IMR-90 (cell line): ENCODE measurements around the gene SMIM44. TPM values are rescaled to one million over a fixed set of nuclear protein-coding genes. Genes with fewer than 3 reads are reported as not detected.
A peak's percentile ranks its signal among the peaks of the same experiment; 100 is the strongest.

Source experiments
- ATAC-seq: fragments of 200-7000 bp; cut with Tn5 transposase; 2 replicates; pipeline ENCODE4 v1.9.1; 2020; ENCODE audit warnings: low read depth, mild to moderate bottlenecking, moderate library complexity
- BruUV-seq: library from RNA; stranded (reverse); fragments of 400-500 nt; replicated peaks from 2 replicates; lab custom pipeline; 2021; lab: Mats Ljungman, UMichigan
- CTCF ChIA-PET: fragments of 300-600 bp; formaldehyde crosslinking; extraction: SDS; loops from one replicate; lab custom pipeline; 2021; ENCODE audit warnings: antibody characterized with exemption; lab: Yijun Ruan, JAX
- POLR2A ChIA-PET: fragments of 300-600 bp; sonication (Branson Sonifier 250); formaldehyde crosslinking; loops from one replicate; lab custom pipeline; 2022; ENCODE audit warnings: antibody characterized with exemption; ENCODE audit not compliant: unreplicated experiment; lab: Charles Lee
- DNase-seq: peaks from one replicate; pipeline ENCODE4 v3.0.0; 2013
- H2AFZ ChIP-seq: replicated peaks from 2 replicates; pipeline ENCODE3; 2013; ENCODE audit warnings: low read length, mild to moderate bottlenecking; ENCODE audit not compliant: poor library complexity
- H2AK5ac ChIP-seq: 2 replicates; pipeline ENCODE4 v1.6.1; 2013; ENCODE audit warnings: low read depth, low read length, inconsistent platforms
- H2AK9ac ChIP-seq: replicated peaks from 2 replicates; pipeline ENCODE3; 2013; ENCODE audit warnings: mild to moderate bottlenecking, low read depth, low read length, moderate library complexity; ENCODE audit not compliant: poor library complexity
- H2BK120ac ChIP-seq: 2 replicates; pipeline ENCODE4 v1.6.1; 2013; ENCODE audit warnings: low read depth, low read length, inconsistent platforms
- H2BK15ac ChIP-seq: 3 replicates; pipeline ENCODE4 v1.6.1; 2013; ENCODE audit warnings: low read depth, low read length, inconsistent platforms
- H2BK20ac ChIP-seq: 2 replicates; pipeline ENCODE4 v1.6.1; 2013; ENCODE audit warnings: low read depth, mild to moderate bottlenecking, inconsistent platforms, low read length, moderate library complexity
- H2BK5ac ChIP-seq: 2 replicates; pipeline ENCODE4 v1.6.1; 2013; ENCODE audit warnings: mild to moderate bottlenecking, low read depth, low read length, inconsistent platforms; ENCODE audit not compliant: poor library complexity, severe bottlenecking
- H3K14ac ChIP-seq: replicated peaks from 2 replicates; pipeline ENCODE4 v1.6.1; 2013; ENCODE audit warnings: low read depth, low read length, inconsistent platforms
- H3K18ac ChIP-seq: 2 replicates; pipeline ENCODE4 v1.6.1; 2013; ENCODE audit warnings: low read depth, low read length, control low read depth
- H3K23ac ChIP-seq: 2 replicates; pipeline ENCODE4 v1.6.1; 2013; ENCODE audit warnings: low read depth, low read length, inconsistent platforms
- H3K27ac ChIP-seq: 2 replicates; pipeline ENCODE4 v1.5.1; 2013; ENCODE audit warnings: mild to moderate bottlenecking, control low read depth, low read length; ENCODE audit not compliant: insufficient read depth
- H3K27me3 ChIP-seq: 2 replicates; pipeline ENCODE4 v1.6.1; 2013; ENCODE audit warnings: low read length; ENCODE audit not compliant: control insufficient read depth, insufficient read depth
- H3K36me3 ChIP-seq: 2 replicates; pipeline ENCODE4 v1.6.1; 2013; ENCODE audit warnings: low read length, mixed read lengths; ENCODE audit not compliant: control insufficient read depth, insufficient read depth
- H3K4ac ChIP-seq: 2 replicates; pipeline ENCODE4 v1.6.1; 2013; ENCODE audit warnings: low read depth, low read length, inconsistent platforms
- H3K4me1 ChIP-seq: 2 replicates; pipeline ENCODE4 v1.6.1; 2013; ENCODE audit warnings: low read length, mixed read lengths; ENCODE audit not compliant: control insufficient read depth, insufficient read depth
- H3K4me2 ChIP-seq: 2 replicates; pipeline ENCODE4 v1.6.1; 2013; ENCODE audit warnings: low read depth, mild to moderate bottlenecking, control low read depth, low read length, moderate library complexity
- H3K4me3 ChIP-seq: 2 replicates; pipeline ENCODE4 v1.5.1; 2013; ENCODE audit warnings: low read depth, mild to moderate bottlenecking, control low read depth, low read length, moderate library complexity; ENCODE audit not compliant: insufficient read depth
- H3K56ac ChIP-seq: 2 replicates; pipeline ENCODE4 v1.6.1; 2013; ENCODE audit warnings: low read length, inconsistent platforms; ENCODE audit not compliant: insufficient read depth; ENCODE audit errors: extremely low read depth
- H3K79me1 ChIP-seq, 2 experiments: 2 replicates each; pipeline ENCODE4 v1.6.1; 2013; ENCODE audit warnings: low read length in 2 of 2, inconsistent platforms in 1 of 2, low read depth in 1 of 2
- H3K9ac ChIP-seq: 2 replicates; pipeline ENCODE4 v1.6.1; 2013; ENCODE audit warnings: low read depth, low read length, control low read depth
- H3K9me1 ChIP-seq: 2 replicates; pipeline ENCODE4 v1.6.1; 2013; ENCODE audit warnings: low read length, inconsistent platforms; ENCODE audit not compliant: insufficient read depth
- H3K9me3 ChIP-seq: 2 replicates; pipeline ENCODE4 v1.6.1; 2013; ENCODE audit warnings: low read length; ENCODE audit not compliant: control insufficient read depth, insufficient read depth
- H4K20me1 ChIP-seq: 2 replicates; pipeline ENCODE4 v1.6.1; 2013; ENCODE audit warnings: low read length, inconsistent platforms; ENCODE audit not compliant: insufficient read depth
- H4K5ac ChIP-seq: 2 replicates; pipeline ENCODE4 v1.6.1; 2013; ENCODE audit warnings: mild to moderate bottlenecking, low read depth, low read length, control low read depth
- H4K8ac ChIP-seq, 2 experiments: 2 replicates each; pipeline ENCODE4 v1.6.1; 2013; ENCODE audit warnings: low read depth in 2 of 2, low read length in 2 of 2, control low read depth in 1 of 2, inconsistent platforms in 1 of 2
- H4K91ac ChIP-seq: 2 replicates; pipeline ENCODE4 v1.6.1; 2013; ENCODE audit warnings: low read depth, low read length, inconsistent platforms; ENCODE audit not compliant: insufficient read depth
- POLR2A ChIP-seq: IDR thresholded peaks from 2 replicates; pipeline ENCODE4 v1.6.1; 2012; ENCODE audit warnings: mild to moderate bottlenecking, low read depth, low read length
- WGBS, 2 experiments: methylation state at CpG; one replicate each; pipeline versions ENCODE4 v1.1.5 to v1.1.7; 2013; ENCODE audit warnings: missing lambda C conversion rate in 2 of 2; ENCODE audit not compliant: insufficient read length in 1 of 2; ENCODE audit errors: extremely low coverage in 2 of 2; 5-methylcytosine and 5-hydroxymethylcytosine counted together
- dilution Hi-C: fragments of 300-500 bp; cut with HindIII; formaldehyde crosslinking; loops from one replicate; pipeline ENCODE4 v1.14.3; 2018; ENCODE audit warnings: low sequenced_read_pairs; ENCODE audit not compliant: unreplicated experiment
- in situ Hi-C: fragments of 300-500 bp; cut with MboI; formaldehyde crosslinking; loops from 3 replicates; pipeline ENCODE4 v1.14.3; 2019; ENCODE audit warnings: low sequenced_read_pairs, inconsistent platforms, mixed read lengths
- intact Hi-C: fragments of 100-400 bp; cut with micrococcal nuclease; formaldehyde crosslinking; loops from 2 replicates; pipeline ENCODE4 v1.10.0; 2022
- polyA plus RNA-seq, 3 experiments: library from polyadenylated mRNA; depleted of rRNA; stranded (reverse); fragments of >200 nt; gene quantifications; 2 replicates each; pipeline ENCODE4 v1.2.3, GENCODE V29; 2012; ENCODE audit warnings: low replicate concordance in 1 of 3
- total RNA-seq: library from RNA; depleted of rRNA; stranded (reverse); fragments of >200 nt; gene quantifications from 2 replicates; pipeline ENCODE4 v1.2.3, GENCODE V29; 2012
- TF ChIP-seq, protein P1 (sequence below): fragments of 150-350 bp; IDR thresholded peaks from 2 replicates; pipeline ENCODE4 v1.6.1; 2017; ENCODE audit warnings: mild to moderate bottlenecking, antibody characterized with exemption, low read length, low read depth

Gene SMIM44
- total and polyA plus RNA-seq, 2 of the 4 experiments (the other 2 are of a cell fraction) = not detected

DNA sequence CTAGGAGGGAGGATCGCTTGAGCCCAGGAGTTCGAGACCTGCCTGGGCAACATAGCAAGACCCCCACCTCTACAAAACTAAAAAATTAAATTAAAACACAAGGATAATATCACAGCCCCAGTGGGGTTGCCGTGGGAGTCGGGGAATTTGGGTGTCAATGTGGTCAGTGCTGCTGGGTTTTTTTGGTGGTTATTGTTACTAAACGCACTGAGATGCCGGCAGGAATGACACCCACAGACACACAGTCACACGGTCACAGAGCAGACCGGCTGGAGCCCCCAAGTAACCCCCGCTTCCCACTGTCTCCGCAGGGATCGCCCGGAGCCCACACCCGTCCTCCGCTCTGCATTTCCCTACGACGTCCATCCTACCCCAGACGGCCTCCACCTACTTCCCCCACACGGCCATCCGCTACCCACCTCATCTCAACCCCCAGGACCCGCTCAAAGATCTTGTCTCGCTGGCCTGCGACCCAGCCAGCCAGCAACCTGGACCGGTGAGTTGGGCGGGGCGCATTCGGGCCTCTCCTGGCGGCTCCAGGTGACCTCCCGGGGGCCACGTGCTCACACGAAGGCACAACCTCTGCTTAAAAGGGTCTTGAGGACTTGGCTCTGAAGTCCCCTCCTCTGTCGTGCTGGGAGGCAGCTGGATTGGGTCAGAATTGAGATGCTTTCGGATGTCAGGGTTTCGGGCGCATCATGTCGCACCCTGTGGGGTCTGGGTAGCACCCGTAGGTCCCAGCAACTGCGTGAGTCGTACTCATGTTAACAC is 30.9 kb downstream of the SMIM44 start:
- H3K4me3 ChIP-seq = no peak overlapping the region
- CTCF ChIA-PET = no interaction called here
- H3K14ac ChIP-seq = peak overlapping the region; percentile 34

More for the DNA sequence above, 30.9 kb downstream of the SMIM44 start:
- peak overlapping the region; percentile 32 for H3K27ac ChIP-seq
- intact Hi-C loops = no loop called here
- TF ChIP-seq, protein P1, sequence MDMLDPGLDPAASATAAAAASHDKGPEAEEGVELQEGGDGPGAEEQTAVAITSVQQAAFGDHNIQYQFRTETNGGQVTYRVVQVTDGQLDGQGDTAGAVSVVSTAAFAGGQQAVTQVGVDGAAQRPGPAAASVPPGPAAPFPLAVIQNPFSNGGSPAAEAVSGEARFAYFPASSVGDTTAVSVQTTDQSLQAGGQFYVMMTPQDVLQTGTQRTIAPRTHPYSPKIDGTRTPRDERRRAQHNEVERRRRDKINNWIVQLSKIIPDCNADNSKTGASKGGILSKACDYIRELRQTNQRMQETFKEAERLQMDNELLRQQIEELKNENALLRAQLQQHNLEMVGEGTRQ = no peak
- TF ChIP-seq POLR2A = no peak
- no peak overlapping the region for H3K56ac ChIP-seq
- H3K18ac ChIP-seq = no peak overlapping the region
- H3K79me1 ChIP-seq = peaks cover 30 to 68% of the 10 kb centered on the region in 2 experiments
- peaks cover 40% of the 10 kb centered on the region for H4K20me1 ChIP-seq
- H3K4me1 ChIP-seq = peaks cover 6% of the 10 kb centered on the region
- dilution Hi-C loops = no loop called here
- no peak overlapping the region for H3K9ac ChIP-seq
- H2AFZ ChIP-seq = no peak overlapping the region
- peak overlapping the region; percentile 23; the same call in 1 of the 2 replicates for H4K91ac ChIP-seq
- ATAC-seq (no peak), DNase-seq (no peak)
- H2BK20ac ChIP-seq = peak overlapping the region; percentile 18; the same call in 1 of the 2 replicates
- WGBS, 2 experiments = 90% methylated on average over 17 of the region's 38 CpGs; no CpG with 5 or more reads in 1 of the 2 experiments
- peak overlapping the region in 1 of 2 experiments; percentile 67; a peak in 2 of 4 replicates for H4K8ac ChIP-seq
- POLR2A ChIA-PET = no interaction called here
- H3K4ac ChIP-seq = peak overlapping the region; percentile 65
- peaks cover 64% of the 10 kb centered on the region for H3K36me3 ChIP-seq
- H2BK5ac ChIP-seq = peak overlapping the region; percentile 7
- no peaks in the 10 kb centered on the region for H3K9me3 ChIP-seq
- H3K4me2 ChIP-seq = no peak overlapping the region
- H2BK120ac ChIP-seq = peak overlapping the region; percentile 27
- in situ Hi-C loops = no loop called here
- BruUV-seq = no TSS peak
- no peak overlapping the region for H4K5ac ChIP-seq
- H2AK9ac ChIP-seq = peak overlapping the region; percentile 65
- H2BK15ac ChIP-seq = peak overlapping the region; percentile 53; the same call in 2 of the 3 replicates
- H3K23ac ChIP-seq = peak overlapping the region; percentile 51; the same call in 1 of the 2 replicates
- H2AK5ac ChIP-seq = peak overlapping the region; percentile 99
- no peaks in the 10 kb centered on the region for H3K27me3 ChIP-seq
- H3K9me1 ChIP-seq = peaks cover 9% of the 10 kb centered on the region
